DOHH2 (cell line): ENCODE data around the gene SERTAD4.
"Not testable (repeated sequence)": the region's sequence is repeated elsewhere in the genome, so short reads cannot be mapped to it uniquely, and the experiment has no call there.

Source experiments
- H3F3A ChIP-seq: fragments of 200-600 bp; sonication (generic), shearing (Covaris generic); 2 replicates; pipeline ENCODE4 v1.6.0; 2016; ENCODE audit warnings: antibody characterized with exemption, mild to moderate bottlenecking; ENCODE audit not compliant: control insufficient read depth, insufficient read depth
- H3K27ac ChIP-seq: fragments of 200-600 bp; sonication (generic); 2 replicates; pipeline ENCODE4 v1.5.1; 2014; ENCODE audit warnings: low read depth, mild to moderate bottlenecking, low read length, moderate library complexity
- H3K27me3 ChIP-seq: fragments of 200-600 bp; sonication (generic); 2 replicates; pipeline ENCODE4 v1.6.1; 2014; ENCODE audit warnings: mild to moderate bottlenecking, low read length, mixed read lengths; ENCODE audit not compliant: control insufficient read depth
- H3K36me3 ChIP-seq: fragments of 200-600 bp; sonication (generic); 2 replicates; pipeline ENCODE4 v1.6.1; 2014; ENCODE audit warnings: mild to moderate bottlenecking, low read length, moderate library complexity, mixed read lengths; ENCODE audit not compliant: control insufficient read depth
- H3K4me1 ChIP-seq: fragments of 200-600 bp; sonication (generic); 2 replicates; pipeline ENCODE4 v1.6.1; 2014; ENCODE audit warnings: mild to moderate bottlenecking, low read length, mixed read lengths; ENCODE audit not compliant: control insufficient read depth
- H3K4me2 ChIP-seq: fragments of 200-600 bp; sonication (generic); 2 replicates; pipeline ENCODE4 v1.6.0; 2014; ENCODE audit warnings: mild to moderate bottlenecking, low read length, moderate library complexity
- H3K4me3 ChIP-seq: fragments of 200-600 bp; sonication (generic); 2 replicates; pipeline ENCODE4 v1.5.1; 2014; ENCODE audit warnings: mild to moderate bottlenecking, low read length, mixed read lengths
- H3K79me2 ChIP-seq: fragments of 200-600 bp; sonication (generic); 2 replicates; pipeline ENCODE4 v1.6.1; 2014; ENCODE audit warnings: mild to moderate bottlenecking, low read length, mixed read lengths; ENCODE audit not compliant: control insufficient read depth
- H3K9me2 ChIP-seq: fragments of 200-600 bp; sonication (generic); replicated peaks from 2 replicates; pipeline ENCODE4 v1.6.1; 2014; ENCODE audit warnings: mild to moderate bottlenecking, low read length, mixed read lengths; ENCODE audit not compliant: control insufficient read depth
- H3K9me3 ChIP-seq: fragments of 200-600 bp; sonication (generic); 2 replicates; pipeline ENCODE4 v1.6.1; 2014; ENCODE audit warnings: antibody characterized with exemption, low read length, mixed read lengths; ENCODE audit not compliant: control insufficient read depth, insufficient read depth
- H4K20me1 ChIP-seq: fragments of 200-600 bp; sonication (generic); 2 replicates; pipeline ENCODE4 v1.6.0; 2014; ENCODE audit warnings: low read depth, mild to moderate bottlenecking, antibody characterized with exemption, low read length, moderate library complexity; ENCODE audit not compliant: control insufficient read depth, insufficient read depth
- EZH2phosphoT487 ChIP-seq: fragments of 200-600 bp; sonication (generic); IDR thresholded peaks from 2 replicates; pipeline ENCODE4 v1.6.1; 2017; ENCODE audit warnings: borderline replicate concordance, mild to moderate bottlenecking, antibody characterized with exemption, low read length, moderate library complexity, mixed read lengths
- TF ChIP-seq, protein P1 (sequence below): fragments of 200-600 bp; sonication (generic); IDR thresholded peaks from one replicate; pipeline ENCODE4 v1.5.1; 2014; ENCODE audit warnings: antibody characterized with exemption, mild to moderate bottlenecking, low read depth, low read length; ENCODE audit not compliant: poor library complexity, severe bottlenecking

SERTAD4 gene

DNA sequence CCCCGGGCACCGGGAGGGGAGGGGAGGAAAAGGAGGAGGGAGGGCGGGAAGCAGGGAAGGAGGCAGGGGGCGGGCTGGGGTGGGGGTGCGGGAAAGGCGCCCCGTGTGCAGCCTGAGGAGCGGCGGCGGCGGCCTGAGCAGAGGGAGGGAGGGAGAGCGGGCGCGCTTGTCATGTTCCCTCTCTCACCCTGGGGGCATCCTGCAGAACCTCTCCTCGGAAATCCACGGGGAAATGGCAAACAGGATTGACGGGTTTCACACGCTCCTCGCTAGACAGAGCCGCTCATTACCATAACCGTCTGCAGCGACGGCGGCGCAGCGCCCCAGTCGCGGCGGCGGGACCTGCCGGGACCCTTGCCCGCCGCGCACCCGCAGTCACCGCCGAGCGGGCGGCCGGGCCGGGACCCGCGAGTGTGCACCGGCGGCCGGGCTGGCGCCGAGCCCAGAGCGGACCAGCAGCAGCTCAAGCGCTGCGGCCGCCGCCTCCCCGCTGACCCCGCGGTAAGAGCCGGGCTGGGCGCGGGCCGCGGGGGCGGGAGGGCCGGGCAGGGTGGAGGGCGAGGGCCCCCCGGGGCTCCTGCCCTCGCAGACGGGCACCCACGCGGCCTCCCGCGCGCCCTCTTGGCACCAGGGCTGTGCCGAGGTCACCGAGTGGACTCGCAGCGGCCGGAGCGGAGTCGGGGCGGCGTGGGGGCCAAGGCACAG is at the start of gene SERTAD4:
SERTAD4 (plus strand) TSS at position 286 of the 705 bp plus-strand sequence. CDS start 5,165 bp downstream, outside the sequence.
- Histone ChIP-seq H3K9me2 (no peaks in the 10 kb centered on the region), H3K4me1 (no peaks in the 10 kb centered on the region), H3K9me3 (no peaks in the 10 kb centered on the region; the same call in 1 of the 2 replicates), H3K4me2 (no peak within 1 kb of the TSS), H3F3A (no peaks in the 10 kb centered on the region), H3K27ac (no peak within 1 kb of the TSS), H4K20me1 (no peaks in the 10 kb centered on the region), H3K79me2 (no peaks in the 10 kb centered on the region), H3K4me3 (no peak within 1 kb of the TSS), H3K36me3 (no peaks in the 10 kb centered on the region), H3K27me3 (peaks cover 41% of the 10 kb centered on the region)
- TF ChIP-seq EZH2phosphoT487 = no peak
- TF ChIP-seq, protein P1, sequence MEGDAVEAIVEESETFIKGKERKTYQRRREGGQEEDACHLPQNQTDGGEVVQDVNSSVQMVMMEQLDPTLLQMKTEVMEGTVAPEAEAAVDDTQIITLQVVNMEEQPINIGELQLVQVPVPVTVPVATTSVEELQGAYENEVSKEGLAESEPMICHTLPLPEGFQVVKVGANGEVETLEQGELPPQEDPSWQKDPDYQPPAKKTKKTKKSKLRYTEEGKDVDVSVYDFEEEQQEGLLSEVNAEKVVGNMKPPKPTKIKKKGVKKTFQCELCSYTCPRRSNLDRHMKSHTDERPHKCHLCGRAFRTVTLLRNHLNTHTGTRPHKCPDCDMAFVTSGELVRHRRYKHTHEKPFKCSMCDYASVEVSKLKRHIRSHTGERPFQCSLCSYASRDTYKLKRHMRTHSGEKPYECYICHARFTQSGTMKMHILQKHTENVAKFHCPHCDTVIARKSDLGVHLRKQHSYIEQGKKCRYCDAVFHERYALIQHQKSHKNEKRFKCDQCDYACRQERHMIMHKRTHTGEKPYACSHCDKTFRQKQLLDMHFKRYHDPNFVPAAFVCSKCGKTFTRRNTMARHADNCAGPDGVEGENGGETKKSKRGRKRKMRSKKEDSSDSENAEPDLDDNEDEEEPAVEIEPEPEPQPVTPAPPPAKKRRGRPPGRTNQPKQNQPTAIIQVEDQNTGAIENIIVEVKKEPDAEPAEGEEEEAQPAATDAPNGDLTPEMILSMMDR = no peak

DNA sequence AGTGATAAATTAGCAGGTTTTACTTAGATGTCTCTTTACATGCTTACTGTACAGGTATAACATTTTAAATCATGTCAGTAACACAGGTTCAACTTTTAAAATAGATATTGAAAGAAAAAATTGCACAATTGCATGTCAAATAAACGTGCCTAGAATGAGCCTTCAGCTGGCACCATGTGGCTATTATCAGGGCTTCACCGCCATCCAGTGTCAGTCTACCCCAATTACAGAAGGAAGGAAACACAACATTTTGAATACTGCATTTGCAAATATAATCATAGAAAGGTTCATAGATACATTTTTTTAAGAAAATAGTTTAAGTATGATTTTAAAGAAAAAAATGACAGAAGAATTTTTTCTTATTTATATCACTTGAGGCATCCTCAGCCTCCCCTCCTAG is 47.5 kb upstream of the SERTAD4 start:
- no peaks in the 10 kb centered on the region for H3K9me2 ChIP-seq
- no peaks in the 10 kb centered on the region for H3F3A ChIP-seq
- no peaks in the 10 kb centered on the region for H3K27me3 ChIP-seq
- H3K4me3 ChIP-seq = no peak overlapping the region
- H3K4me2 ChIP-seq = no peak overlapping the region
- no peaks in the 10 kb centered on the region for H3K9me3 ChIP-seq
- TF ChIP-seq, protein P1 = no peak
- no peak for TF ChIP-seq EZH2phosphoT487
- H3K27ac ChIP-seq = no peak overlapping the region
- no peaks in the 10 kb centered on the region for H4K20me1 ChIP-seq
- no peaks in the 10 kb centered on the region for H3K4me1 ChIP-seq
- H3K79me2 ChIP-seq = no peaks in the 10 kb centered on the region
- H3K36me3 ChIP-seq = no peaks in the 10 kb centered on the region

GRCh38 chr1:210187849-210188606 is 44.6 kb upstream of the SERTAD4 start:
- not testable (repeated sequence) for H3K36me3 ChIP-seq

DNA sequence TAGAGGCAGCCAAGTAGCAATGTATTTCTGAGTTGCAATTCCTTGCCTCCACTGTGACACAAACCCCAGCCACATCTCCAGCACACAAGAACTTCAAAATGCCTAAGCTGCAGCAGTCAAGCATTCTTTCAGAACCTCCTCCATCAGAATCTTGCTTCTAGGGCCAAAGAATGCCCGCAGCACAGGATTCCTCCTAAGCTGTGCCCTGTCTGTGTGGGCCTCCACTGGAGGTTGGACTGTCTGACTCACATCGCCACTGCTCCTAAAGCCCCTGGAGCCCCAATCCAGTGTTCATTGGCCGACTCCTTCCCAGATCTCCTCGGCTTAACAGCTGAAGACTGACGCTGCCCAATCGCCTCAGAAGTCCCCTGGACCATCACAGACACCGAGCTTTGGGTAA is 43.2 kb upstream of the SERTAD4 start:
- Histone ChIP-seq H3F3A (no peaks in the 10 kb centered on the region), H3K27ac (no peak overlapping the region), H3K4me1 (no peaks in the 10 kb centered on the region), H3K27me3 (no peaks in the 10 kb centered on the region), H3K36me3 (no peaks in the 10 kb centered on the region), H3K79me2 (no peaks in the 10 kb centered on the region), H3K4me3 (no peak overlapping the region), H3K4me2 (no peak overlapping the region), H3K9me2 (no peaks in the 10 kb centered on the region), H3K9me3 (no peaks in the 10 kb centered on the region), H4K20me1 (no peaks in the 10 kb centered on the region)
- no peak for TF ChIP-seq EZH2phosphoT487
- TF ChIP-seq, protein P1 = no peak

More at GRCh38 chr1:210187849-210188606, 44.6 kb upstream of the SERTAD4 start:
- not testable (repeated sequence) for H3K27ac ChIP-seq, H3K4me3 ChIP-seq, H3F3A ChIP-seq, H3K4me1 ChIP-seq, H3K4me2 ChIP-seq, H3K9me3 ChIP-seq, H3K27me3 ChIP-seq, H4K20me1 ChIP-seq, H3K9me2 ChIP-seq, H3K79me2 ChIP-seq
